ENCODE measurements around the gene MCEMP1.

GRCh38 chr19:7685546-7686445, 8.9 kb downstream of the MCEMP1 start:
- TF ChIP-seq POLR2A (IDR thresholded peaks at IDR 0.05) (no peak), CTCF (IDR thresholded peaks at IDR 0.05) (no peak), EP300 (IDR thresholded peaks at IDR 0.05) (no peak), POLR2AphosphoS5 (IDR thresholded peaks at IDR 0.05) (no peak)
